Stomach (tissue), 9 donors: ENCODE measurements around the gene HECTD4. TPM values are rescaled to one million over a fixed set of nuclear protein-coding genes. Genes with fewer than 3 reads are reported as not detected.
A peak's percentile ranks its signal among the peaks of the same experiment; 100 is the strongest.

ENCODE experiments used
- DNase-seq, 2 donors: peaks; one replicate each; pipeline versions ENCODE4 v3.0.0 to v3.0.0-alpha.2; 2013 to 2019
- H3K27ac ChIP-seq, 5 donors: fragments of 200-600 bp in 4 of 5; sonication (generic) in 4 of 5; one replicate each; pipeline ENCODE4 v1.5.1; 2013 to 2019; ENCODE audit warnings: mild to moderate bottlenecking in 1 of 5, moderate library complexity in 1 of 5
- H3K27me3 ChIP-seq, 3 donors: fragments of 200-600 bp; sonication (generic); one replicate each; pipeline ENCODE4 v1.5.1; 2017 to 2019; ENCODE audit warnings: mixed run types in 1 of 3
- H3K36me3 ChIP-seq, 4 donors: fragments of 200-600 bp; sonication (generic); 1 replicate in 3 of 4; 2 replicates in 1 of 4; pipeline ENCODE4 v1.5.1; 2016 to 2019
- H3K4me1 ChIP-seq, 4 donors: fragments of 200-600 bp; sonication (generic); one replicate each; pipeline ENCODE4 v1.5.1; 2016 to 2019
- H3K4me3 ChIP-seq, 4 donors: fragments of 200-600 bp; sonication (generic) in 3 of 4; one replicate each; pipeline ENCODE4 v1.5.1; 2016 to 2019; ENCODE audit warnings: mild to moderate bottlenecking in 1 of 4
- H3K9me3 ChIP-seq, 4 donors: fragments of 200-600 bp; sonication (generic); one replicate each; pipeline ENCODE4 v1.5.1; 2016 to 2019
- EP300 ChIP-seq: sonication (generic); formaldehyde crosslinking; IDR thresholded peaks from one replicate; pipeline ENCODE4 v1.6.1; 2017; ENCODE audit warnings: antibody characterized with exemption
- POLR2A ChIP-seq, 4 donors: fragments of 450-650 bp; IDR thresholded peaks; one replicate each; pipeline ENCODE4 v1.6.1; 2016; ENCODE audit warnings: antibody characterized with exemption in 4 of 4, control low read depth in 2 of 4, mild to moderate bottlenecking in 1 of 4, moderate library complexity in 1 of 4
- POLR2AphosphoS5 ChIP-seq, 3 donors: sonication (generic); formaldehyde crosslinking; IDR thresholded peaks; one replicate each; pipeline ENCODE4 v1.6.1; 2016; ENCODE audit warnings: antibody characterized with exemption in 3 of 3
- WGBS, 5 donors: extraction: QIAGEN DNeasy Blood & Tissue Kit in 3 of 5; methylation state at CpG; one replicate each; pipeline versions ENCODE4 v1.1.5 to v1.1.7; 2013 to 2018; 5-methylcytosine and 5-hydroxymethylcytosine counted together
- intact Hi-C: fragments of 100-400 bp; cut with DNase I; formaldehyde crosslinking; loops from one replicate; pipeline ENCODE4 v1.15.1; 2023; ENCODE audit warnings: low total_unique reads
- polyA plus RNA-seq, 3 donors: library from polyadenylated mRNA; stranded (reverse); fragments of 200-250 nt; gene quantifications; one replicate each; pipeline ENCODE4 v1.2.3, GENCODE V29; 2013
- total RNA-seq, 5 donors: library from RNA; depleted of rRNA; stranded (reverse); fragments of >200 nt; gene quantifications; one replicate each; pipeline versions ENCODE4 v1.1.0 to v1.2.3, GENCODE V29; 2014 to 2016
- TF ChIP-seq, protein P1 (sequence below), 7 experiments: fragments of 450-650 bp in 4 of 7; fragments of 200-600 bp in 3 of 7; sonication (generic) in 3 of 7; IDR thresholded peaks; one replicate each; pipeline ENCODE4 v1.5.1; 2016 to 2019; ENCODE audit warnings: antibody characterized with exemption in 7 of 7, control low read depth in 2 of 7, mild to moderate bottlenecking in 1 of 7
- donor health status: healthy with polysubstance abuse.
- donor health status: Bipolar disorder and iron deficiency.
- donor health status: healthy.

Gene HECTD4
- total and polyA plus RNA-seq, 8 donors, result 3.2 to 375 (median 58.7) TPM

DNA sequence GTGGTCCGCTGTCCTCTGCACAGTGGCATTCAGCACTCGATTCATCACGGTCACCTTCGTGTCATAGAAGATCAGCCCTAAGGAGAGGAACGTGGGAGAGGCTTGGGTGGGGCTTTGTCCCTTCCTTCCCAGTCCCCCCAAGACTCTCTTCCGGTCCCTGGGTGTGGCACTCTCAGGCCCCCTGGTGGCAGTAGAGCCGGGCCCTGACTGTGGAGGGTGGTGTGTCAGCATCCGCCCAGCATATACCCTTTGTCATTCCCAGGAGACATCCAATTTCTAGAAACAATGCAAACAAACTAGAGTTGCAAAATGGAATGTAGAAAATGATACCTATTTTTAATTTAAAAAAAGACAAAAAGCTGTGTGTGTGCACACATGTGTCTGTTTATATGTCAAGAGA is 211.9 kb downstream of the HECTD4 start:
- 61 to 72% (median 66%) methylated on average over 8 of the region's 8 CpGs for WGBS, 5 donors

DNA sequence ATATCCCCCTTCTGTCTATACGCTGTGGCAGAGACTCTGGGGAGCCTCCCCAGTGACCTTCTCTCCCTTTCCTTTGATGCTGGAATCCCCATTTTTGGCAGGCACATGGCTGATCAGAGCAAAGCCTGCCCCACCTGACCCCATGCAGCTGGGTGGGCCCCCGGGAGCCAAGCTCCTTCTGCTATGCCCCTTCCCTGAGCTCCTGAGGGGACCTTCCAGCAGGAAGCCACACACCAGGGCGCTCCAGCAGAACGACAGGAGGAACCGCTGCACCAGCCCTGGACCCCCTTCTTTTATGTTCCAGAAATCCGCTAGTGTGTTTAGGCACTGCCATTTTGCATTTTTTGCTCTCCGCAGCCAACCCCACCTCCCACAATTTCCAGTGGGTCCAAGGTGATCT is 212.3 kb downstream of the HECTD4 start:
- WGBS, 5 donors, result 93 to 97% (median 94%) methylated on average over 7 of the region's 7 CpGs
- TF ChIP-seq EP300 (no peak), POLR2AphosphoS5 (IDR thresholded peaks at IDR 0.05) (no peak), POLR2A (IDR thresholded peaks at IDR 0.05) (no peak)
- TF ChIP-seq, protein P1, sequence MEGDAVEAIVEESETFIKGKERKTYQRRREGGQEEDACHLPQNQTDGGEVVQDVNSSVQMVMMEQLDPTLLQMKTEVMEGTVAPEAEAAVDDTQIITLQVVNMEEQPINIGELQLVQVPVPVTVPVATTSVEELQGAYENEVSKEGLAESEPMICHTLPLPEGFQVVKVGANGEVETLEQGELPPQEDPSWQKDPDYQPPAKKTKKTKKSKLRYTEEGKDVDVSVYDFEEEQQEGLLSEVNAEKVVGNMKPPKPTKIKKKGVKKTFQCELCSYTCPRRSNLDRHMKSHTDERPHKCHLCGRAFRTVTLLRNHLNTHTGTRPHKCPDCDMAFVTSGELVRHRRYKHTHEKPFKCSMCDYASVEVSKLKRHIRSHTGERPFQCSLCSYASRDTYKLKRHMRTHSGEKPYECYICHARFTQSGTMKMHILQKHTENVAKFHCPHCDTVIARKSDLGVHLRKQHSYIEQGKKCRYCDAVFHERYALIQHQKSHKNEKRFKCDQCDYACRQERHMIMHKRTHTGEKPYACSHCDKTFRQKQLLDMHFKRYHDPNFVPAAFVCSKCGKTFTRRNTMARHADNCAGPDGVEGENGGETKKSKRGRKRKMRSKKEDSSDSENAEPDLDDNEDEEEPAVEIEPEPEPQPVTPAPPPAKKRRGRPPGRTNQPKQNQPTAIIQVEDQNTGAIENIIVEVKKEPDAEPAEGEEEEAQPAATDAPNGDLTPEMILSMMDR (IDR thresholded peaks at IDR 0.05), result no peak
- intact Hi-C loops, result no loop called here
- Histone ChIP-seq H3K4me1 (no peaks in the 10 kb centered on the region), H3K27ac (no peak overlapping the region), H3K36me3 (peaks cover 18 to 91% (median 89%) of the 10 kb centered on the region in 4 donors), H3K9me3 (no peaks in the 10 kb centered on the region), H3K4me3 (no peak overlapping the region), H3K27me3 (no peaks in the 10 kb centered on the region)
- no peak for DNase-seq

More for the DNA sequence above, 211.9 kb downstream of the HECTD4 start:
- peak in 1 of 2 donors; percentile 23 for DNase-seq
- H3K27me3 ChIP-seq, result no peaks in the 10 kb centered on the region
- intact Hi-C loops, result no loop called here
- H3K27ac ChIP-seq, result no peak overlapping the region
- H3K4me3 ChIP-seq, result no peak overlapping the region
- TF ChIP-seq POLR2A (IDR thresholded peaks at IDR 0.05), result no peak
- TF ChIP-seq, protein P1 (IDR thresholded peaks at IDR 0.05), result peak in 1 of 7 experiments; percentile 32
- no peak for TF ChIP-seq POLR2AphosphoS5 (IDR thresholded peaks at IDR 0.05)
- TF ChIP-seq EP300, result no peak
- no peaks in the 10 kb centered on the region for H3K4me1 ChIP-seq
- H3K9me3 ChIP-seq, result no peaks in the 10 kb centered on the region
- peaks cover 22 to 95% (median 93%) of the 10 kb centered on the region in 4 donors for H3K36me3 ChIP-seq

- 86 to 95% (median 92%) methylated on average over 16 to 19 of the region's 19 CpGs for WGBS, 5 donors
- Histone ChIP-seq H3K27me3 (no peaks in the 10 kb centered on the region), H3K4me3 (no peak overlapping the region), H3K27ac (no peak overlapping the region), H3K9me3 (no peaks in the 10 kb centered on the region), H3K4me1 (no peaks in the 10 kb centered on the region), H3K36me3 (peaks cover 12 to 91% (median 84%) of the 10 kb centered on the region in 4 donors)
- no peak for TF ChIP-seq POLR2A (IDR thresholded peaks at IDR 0.05)
- no peak for TF ChIP-seq POLR2AphosphoS5 (IDR thresholded peaks at IDR 0.05)
- no peak for TF ChIP-seq EP300
- TF ChIP-seq, protein P1 (IDR thresholded peaks at IDR 0.05), result no peak
- no peak for DNase-seq
- intact Hi-C loops, result no loop called here
Measured at GRCh38 chr12:112169161-112169872, 212.9 kb downstream of the HECTD4 start.

GRCh38 chr12:112168561-112168971 is 213.7 kb downstream of the HECTD4 start:
- no peaks in the 10 kb centered on the region for H3K4me1 ChIP-seq
- peaks cover 11 to 91% (median 86%) of the 10 kb centered on the region in 4 donors for H3K36me3 ChIP-seq
- H3K4me3 ChIP-seq, result no peak overlapping the region
- no peak overlapping the region for H3K27ac ChIP-seq
- intact Hi-C loops, result no loop called here
- H3K9me3 ChIP-seq, result no peaks in the 10 kb centered on the region
- WGBS, 5 donors, result 91 to 94% (median 92%) methylated on average over 8 of the region's 8 CpGs
- no peak for DNase-seq
- H3K27me3 ChIP-seq, result no peaks in the 10 kb centered on the region
- no peak for TF ChIP-seq POLR2AphosphoS5 (IDR thresholded peaks at IDR 0.05)
- TF ChIP-seq, protein P1 (IDR thresholded peaks at IDR 0.05), result no peak
